GM12891 (cell line): Measurements from ENCODE around the gene PJA1. TPM values are rescaled to one million over a fixed set of nuclear protein-coding genes. Genes with fewer than 3 reads are reported as not detected.

Experiments
- DNase-seq: peaks from one replicate; pipeline ENCODE4 v3.0.0; 2011; ENCODE audit warnings: low spot score; ENCODE audit not compliant: insufficient read length
- FAIRE-seq: peaks from 2 replicates; lab custom pipeline; 2011; peaks lifted over from hg19 to GRCh38; lab: Jason Lieb, UNC
- PAX5 ChIP-seq: IDR thresholded peaks from 2 replicates; pipeline ENCODE4 v1.6.1; 2011; ENCODE audit warnings: low read length, moderate library complexity, mild to moderate bottlenecking; ENCODE audit not compliant: insufficient read depth, severe bottlenecking
- POLR2A ChIP-seq: IDR thresholded peaks from 2 replicates; pipeline ENCODE4 v1.6.1; 2011; ENCODE audit warnings: low read depth, low read length, control low read depth
- POLR2AphosphoS5 ChIP-seq: IDR thresholded peaks from 2 replicates; pipeline ENCODE4 v1.6.1; 2011; ENCODE audit warnings: low read depth, low read length, control low read depth
- POU2F2 ChIP-seq: IDR thresholded peaks from 2 replicates; pipeline ENCODE4 v1.6.1; 2011; ENCODE audit warnings: low read depth, mild to moderate bottlenecking, control low read depth, low read length, moderate library complexity
- SPI1 ChIP-seq: IDR thresholded peaks from 2 replicates; pipeline ENCODE4 v1.6.1; 2011; ENCODE audit warnings: low read depth, low read length, control low read depth
- TAF1 ChIP-seq: IDR thresholded peaks from 2 replicates; pipeline ENCODE4 v1.6.1; 2011; ENCODE audit warnings: low read depth, low read length, control low read depth
- polyA plus RNA-seq: library from polyadenylated mRNA; unstranded; fragments of >200 nt; gene quantifications from one replicate; pipeline ENCODE4 v1.2.1, GENCODE V29; 2012; ENCODE audit warnings: low read depth, missing spikeins, inconsistent platforms; ENCODE audit not compliant: missing spikeins

Gene PJA1, protein sequence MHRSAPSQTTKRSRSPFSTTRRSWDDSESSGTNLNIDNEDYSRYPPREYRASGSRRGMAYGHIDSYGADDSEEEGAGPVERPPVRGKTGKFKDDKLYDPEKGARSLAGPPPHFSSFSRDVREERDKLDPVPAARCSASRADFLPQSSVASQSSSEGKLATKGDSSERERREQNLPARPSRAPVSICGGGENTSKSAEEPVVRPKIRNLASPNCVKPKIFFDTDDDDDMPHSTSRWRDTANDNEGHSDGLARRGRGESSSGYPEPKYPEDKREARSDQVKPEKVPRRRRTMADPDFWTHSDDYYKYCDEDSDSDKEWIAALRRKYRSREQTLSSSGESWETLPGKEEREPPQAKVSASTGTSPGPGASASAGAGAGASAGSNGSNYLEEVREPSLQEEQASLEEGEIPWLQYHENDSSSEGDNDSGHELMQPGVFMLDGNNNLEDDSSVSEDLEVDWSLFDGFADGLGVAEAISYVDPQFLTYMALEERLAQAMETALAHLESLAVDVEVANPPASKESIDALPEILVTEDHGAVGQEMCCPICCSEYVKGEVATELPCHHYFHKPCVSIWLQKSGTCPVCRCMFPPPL
- 8.7 TPM for polyA plus RNA-seq

DNA sequence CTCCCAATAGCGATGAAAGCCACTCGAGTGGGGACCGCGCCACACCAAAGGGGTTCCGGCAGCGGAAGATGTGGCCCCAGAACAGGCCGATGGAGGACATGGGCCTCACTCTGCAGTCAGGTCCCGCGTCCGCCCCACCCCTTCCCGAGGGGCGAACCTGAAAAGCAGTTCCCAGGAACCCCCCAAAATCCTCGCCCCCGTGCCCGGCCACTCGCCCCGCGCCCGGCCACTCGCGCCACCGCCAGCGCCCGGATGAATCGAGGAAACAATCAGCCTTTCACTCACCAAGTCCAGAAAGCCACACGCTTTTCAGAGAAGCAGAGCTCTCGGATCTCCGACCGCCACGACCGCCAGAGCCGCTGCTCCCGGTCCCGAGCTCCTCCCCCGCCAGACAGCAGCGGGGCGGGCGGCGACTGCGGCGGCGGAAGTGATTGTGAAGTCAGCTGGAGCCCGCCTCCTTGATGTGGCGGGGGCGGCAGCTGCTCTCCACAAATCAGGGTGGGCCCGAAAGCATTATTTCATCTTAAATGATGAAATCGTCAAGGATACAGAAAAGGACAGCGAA, at the start of gene PJA1:
Gene PJA1 (minus strand): TSS at position 367 of the 565 bp plus-strand sequence. CDS start 2,380 bp downstream, outside the sequence.
- FAIRE-seq: peak; percentile 71
- 0 out of 2 replicates have a peak, but pooled peaks have one; percentile 30 for TF ChIP-seq TAF1
- TF ChIP-seq POLR2A: no peak
- no peak for TF ChIP-seq SPI1

DNA sequence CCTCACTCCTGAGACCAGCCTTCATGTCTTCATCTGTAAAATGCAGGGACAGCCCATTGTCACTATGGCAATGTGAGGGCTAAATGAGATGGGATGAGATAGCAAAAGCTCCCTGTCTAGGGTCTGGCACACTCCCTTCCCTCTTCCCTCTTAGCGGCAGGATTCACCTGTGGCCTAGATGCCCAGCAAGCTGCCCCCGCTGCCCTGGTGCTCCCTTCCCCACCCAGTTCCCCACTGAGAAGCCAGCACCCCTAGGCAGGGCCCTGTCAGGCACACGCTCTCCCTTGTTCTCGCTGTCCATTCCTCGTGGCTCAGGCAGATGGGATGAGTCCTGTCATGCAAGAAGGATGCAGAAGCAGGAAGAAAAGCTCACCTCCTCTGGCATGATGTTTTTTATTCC, 49.2 kb upstream of the PJA1 start:
- no peak for DNase-seq
- TF ChIP-seq POU2F2 (no peak), SPI1 (no peak), POLR2A (no peak), PAX5 (no peak), TAF1 (no peak), POLR2AphosphoS5 (no peak)
- no peak for FAIRE-seq

More for the DNA sequence above, at the start of gene PJA1:
- DNase-seq: peak; percentile 48

DNA sequence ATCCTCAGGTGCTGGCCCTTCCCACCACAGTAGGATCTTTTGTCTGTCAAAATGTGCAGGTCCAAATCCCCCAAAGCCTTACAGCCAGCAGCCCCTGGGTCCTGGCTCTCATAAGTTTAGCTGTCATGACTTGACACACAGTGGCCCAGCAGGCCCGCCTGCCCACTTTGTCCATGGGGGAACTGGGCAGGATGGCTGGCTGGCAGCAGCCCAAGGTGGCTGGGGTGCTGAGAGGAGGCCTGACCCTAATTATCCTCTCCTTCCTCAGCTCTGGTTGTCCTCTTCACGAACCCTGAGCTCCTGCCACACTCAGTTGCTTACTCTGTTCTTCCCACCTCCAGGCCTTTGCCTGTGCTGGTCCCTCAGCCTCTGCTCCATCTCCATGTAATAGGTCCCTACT, 46.4 kb upstream of the PJA1 start:
- no peak for FAIRE-seq

DNA sequence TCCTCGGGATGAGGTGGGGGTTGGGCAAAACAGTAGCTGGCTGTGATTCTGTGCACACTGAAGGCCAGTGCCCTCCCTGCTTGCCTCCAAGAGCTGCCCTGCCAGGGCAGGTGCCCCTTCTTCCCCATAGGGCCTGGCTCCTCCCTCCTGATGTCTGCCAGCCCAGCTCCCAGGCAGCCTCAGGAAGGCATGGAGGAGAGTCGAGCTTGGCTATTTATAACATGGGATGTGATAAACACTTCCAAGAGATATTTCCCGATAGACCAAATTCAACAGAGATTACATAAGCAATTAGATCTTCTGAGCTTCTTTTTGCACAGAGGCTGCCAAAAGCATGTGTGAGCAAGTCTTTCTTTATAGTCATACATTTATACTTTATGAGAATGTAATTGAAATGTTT, 45.3 kb upstream of the PJA1 start:
- TF ChIP-seq POLR2A: no peak
- no peak for TF ChIP-seq PAX5
- TF ChIP-seq SPI1: no peak
- TF ChIP-seq POLR2AphosphoS5: no peak
- TF ChIP-seq POU2F2: no peak
- no peak for TF ChIP-seq TAF1
- FAIRE-seq: no peak
- no peak for DNase-seq

More for the DNA sequence above, 46.4 kb upstream of the PJA1 start:
- DNase-seq: no peak
- TF ChIP-seq TAF1 (no peak), POLR2AphosphoS5 (no peak)

DNA sequence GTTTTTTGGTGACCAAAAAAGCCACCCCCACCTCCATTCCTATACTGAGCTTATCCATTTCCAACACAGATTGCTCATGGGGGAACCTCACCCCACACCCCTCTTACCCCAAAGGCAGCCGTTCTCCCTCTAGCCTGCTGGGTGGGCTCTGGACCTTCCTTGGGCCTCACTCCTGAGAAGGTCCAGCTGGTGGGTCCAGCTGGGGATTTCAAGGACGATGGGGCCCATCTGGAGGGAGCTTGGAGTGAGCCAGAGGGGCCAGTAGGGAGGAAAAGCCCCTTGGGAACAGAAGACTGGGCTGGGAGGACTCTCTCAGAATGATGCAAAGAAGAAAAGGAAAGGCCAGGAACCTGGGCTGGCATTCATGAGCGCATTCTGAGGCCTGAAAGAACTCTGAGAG, 42.0 kb upstream of the PJA1 start:
- TF ChIP-seq POU2F2 (no peak), SPI1 (no peak), PAX5 (no peak), POLR2AphosphoS5 (no peak), POLR2A (no peak), TAF1 (no peak)
- no peak for FAIRE-seq
- DNase-seq: no peak

DNA sequence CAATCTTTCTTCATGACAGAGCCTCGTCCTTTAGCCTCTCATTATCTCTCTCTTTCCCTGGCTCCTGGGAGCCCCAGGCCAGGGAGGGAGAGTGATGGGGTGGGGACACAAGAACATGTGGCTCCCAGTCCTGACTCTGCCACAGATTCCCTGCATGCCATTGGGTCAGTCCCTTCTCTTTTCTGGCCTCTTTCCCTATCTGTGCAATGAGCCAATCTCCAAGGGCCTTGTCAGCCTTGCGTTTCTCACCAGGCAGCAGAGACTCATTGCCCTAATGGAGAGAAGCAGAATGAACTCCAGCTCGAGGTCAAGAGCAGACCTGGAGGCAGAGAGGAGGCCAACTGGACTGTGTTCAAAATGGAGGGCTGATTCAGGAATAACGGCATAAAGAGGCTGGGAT, 38.4 kb upstream of the PJA1 start:
- DNase-seq (no peak), FAIRE-seq (no peak)
- TF ChIP-seq SPI1 (no peak), POU2F2 (no peak), TAF1 (no peak)

DNA sequence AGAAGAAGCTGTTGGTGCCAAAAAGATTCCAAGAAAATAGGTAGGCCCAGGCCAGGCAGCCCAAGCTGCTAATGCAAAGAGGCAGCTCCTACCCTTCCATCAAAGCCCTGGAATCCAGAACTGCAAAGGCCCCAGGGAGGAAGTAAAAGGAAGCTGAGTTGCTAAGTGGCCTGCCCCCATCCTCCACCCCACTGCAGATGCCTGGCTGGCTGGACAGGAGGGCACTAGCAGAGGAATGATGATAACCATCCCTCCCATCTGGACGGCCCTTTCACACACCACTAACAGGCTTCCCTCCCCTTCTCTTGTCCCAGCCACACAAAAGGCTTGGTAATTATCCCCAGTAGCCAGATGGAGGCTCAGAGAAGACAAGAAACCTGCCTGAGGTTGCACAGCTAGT, 32.4 kb upstream of the PJA1 start:
- FAIRE-seq: no peak
- TF ChIP-seq POLR2AphosphoS5 (no peak), POU2F2 (no peak), TAF1 (no peak), POLR2A (no peak), SPI1 (no peak), PAX5 (no peak)
- DNase-seq: no peak

DNA sequence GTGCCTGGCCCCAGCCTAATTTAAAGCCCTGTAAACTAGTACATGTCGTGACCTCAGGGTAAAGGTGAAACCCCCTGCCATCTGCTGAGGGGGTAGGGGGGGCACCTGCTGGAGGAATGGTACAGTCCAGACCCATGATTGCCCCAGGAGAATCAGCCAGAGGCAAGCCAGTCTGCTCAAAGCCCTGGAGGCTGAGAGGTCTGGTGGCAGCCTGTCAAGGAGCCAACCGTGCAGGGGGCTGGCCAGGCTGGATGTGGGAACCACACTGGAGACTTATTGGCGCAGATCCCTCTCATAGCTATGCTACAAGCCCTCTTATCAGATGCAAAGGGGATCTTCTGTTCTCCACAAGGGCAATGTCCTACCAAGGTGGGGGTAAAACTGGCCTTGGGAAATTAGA, 31.4 kb upstream of the PJA1 start:
- TF ChIP-seq POLR2A: no peak
- no peak for TF ChIP-seq SPI1
- DNase-seq (no peak), FAIRE-seq (no peak)

DNA sequence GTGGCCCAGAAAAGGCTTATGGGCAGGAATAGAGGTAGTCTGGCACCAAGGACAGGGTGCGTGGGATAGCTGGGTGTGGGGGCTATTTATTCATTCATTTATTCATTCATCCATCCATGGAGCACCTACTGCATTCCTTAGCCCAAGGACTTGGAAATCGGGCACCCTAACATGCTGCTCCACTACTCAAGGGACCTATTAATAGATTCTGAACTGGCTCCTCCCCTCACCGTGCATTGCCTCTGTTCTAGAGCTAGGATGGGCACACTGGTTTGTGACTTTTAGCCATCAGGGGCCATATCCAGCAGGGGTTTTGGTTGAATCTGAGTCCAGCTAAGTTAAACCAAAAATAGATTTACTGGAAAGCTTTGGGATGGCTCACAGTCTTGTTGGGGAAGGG, 30.6 kb upstream of the PJA1 start:
- DNase-seq (no peak), FAIRE-seq (no peak)
- TF ChIP-seq POLR2A (no peak), PAX5 (no peak), TAF1 (no peak), SPI1 (no peak), POLR2AphosphoS5 (no peak), POU2F2 (no peak)

DNA sequence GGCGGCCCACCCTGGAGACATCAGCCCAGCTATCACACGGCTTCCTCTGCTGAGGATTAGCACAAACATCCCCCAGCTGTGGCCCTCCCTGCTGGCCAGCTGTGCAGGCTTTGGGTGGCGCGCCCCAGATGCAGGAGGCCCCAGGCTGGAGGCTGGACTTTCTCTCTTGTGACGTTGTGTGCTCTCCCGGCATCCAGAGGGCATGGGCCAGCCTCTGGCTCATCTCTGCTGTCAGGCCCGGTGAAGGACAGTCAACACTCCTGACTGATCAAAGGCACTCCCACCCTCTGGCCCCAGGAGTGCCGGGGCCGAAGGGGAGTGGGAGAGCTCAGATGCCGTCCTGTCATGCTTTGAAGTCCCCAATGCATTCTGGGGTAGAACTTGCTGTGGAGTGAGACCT, 29.9 kb upstream of the PJA1 start:
- no peak for TF ChIP-seq POLR2A
- no peak for TF ChIP-seq POLR2AphosphoS5
- TF ChIP-seq SPI1: no peak
- TF ChIP-seq TAF1: no peak
- TF ChIP-seq POU2F2: no peak
- no peak for TF ChIP-seq PAX5
- FAIRE-seq (no peak), DNase-seq (no peak)
